Peyer's patch (tissue), 4 donors: Measurements from ENCODE around the gene PRSS21. TPM values are rescaled to one million over a fixed set of nuclear protein-coding genes. Genes with fewer than 3 reads are reported as not detected.
A peak's percentile ranks its signal among the peaks of the same experiment; 100 is the strongest.

Experiments used
- DNase-seq, 3 donors: peaks; one replicate each; pipeline ENCODE4 v3.0.0-alpha.2; 2017 to 2019
- H3K27ac ChIP-seq, 4 donors: fragments of 200-600 bp; sonication (generic); one replicate each; pipeline ENCODE4 v1.5.1; 2016 to 2019
- H3K27me3 ChIP-seq, 2 donors: fragments of 200-600 bp; sonication (generic); one replicate each; pipeline ENCODE4 v1.5.1; 2019
- H3K36me3 ChIP-seq, 3 donors: fragments of 200-600 bp; sonication (generic); one replicate each; pipeline ENCODE4 v1.5.1; 2016 to 2019
- H3K4me1 ChIP-seq, 4 donors: fragments of 200-600 bp; sonication (generic); one replicate each; pipeline ENCODE4 v1.5.1; 2016 to 2019
- H3K4me3 ChIP-seq, 4 donors: fragments of 200-600 bp; sonication (generic); 1 replicate in 3 of 4; 2 replicates in 1 of 4; pipeline ENCODE4 v1.5.1; 2016 to 2019; ENCODE audit warnings: mild to moderate bottlenecking in 1 of 4
- H3K9me3 ChIP-seq, 4 donors: fragments of 200-600 bp; sonication (generic); one replicate each; pipeline ENCODE4 v1.5.1; 2016 to 2019; ENCODE audit warnings: mild to moderate bottlenecking in 1 of 4
- POLR2A ChIP-seq, 2 donors: fragments of 450-650 bp; IDR thresholded peaks; one replicate each; pipeline ENCODE4 v1.5.1; 2017; ENCODE audit warnings: antibody characterized with exemption in 2 of 2, mild to moderate bottlenecking in 2 of 2, moderate library complexity in 2 of 2
- total RNA-seq, 4 donors: library from RNA; depleted of rRNA; stranded (reverse); fragments of >200 nt; gene quantifications; one replicate each; pipeline ENCODE4 v1.1.0, GENCODE V29; 2016
- TF ChIP-seq, protein P1 (sequence below), 6 experiments: fragments of 450-650 bp in 4 of 6; fragments of 200-600 bp in 2 of 6; sonication (generic) in 1 of 6; IDR thresholded peaks; one replicate each; pipeline ENCODE4 v1.5.1; 2017 to 2019; ENCODE audit warnings: antibody characterized with exemption in 6 of 6, mild to moderate bottlenecking in 3 of 6, moderate library complexity in 1 of 6

The PRSS21 gene
- total RNA-seq, 4 donors from 2014 or later: 0.88 TPM; not detected in 3

DNA sequence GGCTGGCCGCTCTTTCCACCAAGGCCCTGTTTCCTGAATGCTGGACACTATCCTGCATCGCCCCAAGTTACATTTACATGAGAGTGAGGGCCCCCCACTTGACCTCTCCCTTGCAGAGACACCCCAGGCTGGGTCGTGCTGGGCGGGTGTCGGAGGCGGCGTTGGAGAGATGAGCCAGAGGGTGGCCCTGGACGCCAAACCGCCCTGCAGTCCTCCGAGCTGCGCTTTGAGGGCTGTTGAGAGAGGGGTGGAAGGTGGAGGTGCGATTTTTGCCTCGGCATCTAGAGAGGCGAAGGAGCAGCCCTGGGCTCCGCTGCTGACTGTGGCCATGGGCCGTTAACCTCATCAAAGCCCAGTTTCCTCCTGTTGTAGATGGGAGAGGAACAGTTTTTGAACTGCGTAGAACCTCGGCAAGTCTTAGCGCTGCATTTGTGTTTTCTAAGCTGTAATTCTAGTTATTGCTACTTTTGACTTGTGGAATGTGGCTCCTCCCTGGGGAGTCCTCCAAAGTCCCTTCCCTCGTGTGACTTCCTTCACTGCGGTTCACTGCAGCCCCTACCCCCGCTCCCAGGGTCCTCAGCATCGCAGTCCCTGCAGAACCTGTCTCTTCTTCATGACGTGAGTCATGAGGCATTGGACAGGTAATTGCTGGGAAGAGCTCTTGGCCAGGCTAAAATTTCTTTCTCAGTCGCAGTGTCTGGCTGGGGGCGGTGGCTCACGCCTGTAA lies 39.0 kb upstream of the PRSS21 start:
- Histone ChIP-seq H3K27ac (peak overlapping the region; percentile 91 to 100 (median 99)), H3K4me3 (peak overlapping the region; percentile 67 to 98 (median 89)), H3K36me3 (peaks cover 0 to 20% (median 0%) of the 10 kb centered on the region in 3 donors), H3K9me3 (no peaks in the 10 kb centered on the region), H3K27me3 (no peaks in the 10 kb centered on the region), H3K4me1 (peaks cover 0 to 22% (median 16%) of the 10 kb centered on the region in 4 donors)
- TF ChIP-seq POLR2A (IDR thresholded peaks at IDR 0.05): peak in 1 of 2 donors; percentile 9
- TF ChIP-seq, protein P1, sequence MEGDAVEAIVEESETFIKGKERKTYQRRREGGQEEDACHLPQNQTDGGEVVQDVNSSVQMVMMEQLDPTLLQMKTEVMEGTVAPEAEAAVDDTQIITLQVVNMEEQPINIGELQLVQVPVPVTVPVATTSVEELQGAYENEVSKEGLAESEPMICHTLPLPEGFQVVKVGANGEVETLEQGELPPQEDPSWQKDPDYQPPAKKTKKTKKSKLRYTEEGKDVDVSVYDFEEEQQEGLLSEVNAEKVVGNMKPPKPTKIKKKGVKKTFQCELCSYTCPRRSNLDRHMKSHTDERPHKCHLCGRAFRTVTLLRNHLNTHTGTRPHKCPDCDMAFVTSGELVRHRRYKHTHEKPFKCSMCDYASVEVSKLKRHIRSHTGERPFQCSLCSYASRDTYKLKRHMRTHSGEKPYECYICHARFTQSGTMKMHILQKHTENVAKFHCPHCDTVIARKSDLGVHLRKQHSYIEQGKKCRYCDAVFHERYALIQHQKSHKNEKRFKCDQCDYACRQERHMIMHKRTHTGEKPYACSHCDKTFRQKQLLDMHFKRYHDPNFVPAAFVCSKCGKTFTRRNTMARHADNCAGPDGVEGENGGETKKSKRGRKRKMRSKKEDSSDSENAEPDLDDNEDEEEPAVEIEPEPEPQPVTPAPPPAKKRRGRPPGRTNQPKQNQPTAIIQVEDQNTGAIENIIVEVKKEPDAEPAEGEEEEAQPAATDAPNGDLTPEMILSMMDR (IDR thresholded peaks at IDR 0.05): no peak
- DNase-seq: peak in 2 of 3 donors; percentile 38 to 69

DNA sequence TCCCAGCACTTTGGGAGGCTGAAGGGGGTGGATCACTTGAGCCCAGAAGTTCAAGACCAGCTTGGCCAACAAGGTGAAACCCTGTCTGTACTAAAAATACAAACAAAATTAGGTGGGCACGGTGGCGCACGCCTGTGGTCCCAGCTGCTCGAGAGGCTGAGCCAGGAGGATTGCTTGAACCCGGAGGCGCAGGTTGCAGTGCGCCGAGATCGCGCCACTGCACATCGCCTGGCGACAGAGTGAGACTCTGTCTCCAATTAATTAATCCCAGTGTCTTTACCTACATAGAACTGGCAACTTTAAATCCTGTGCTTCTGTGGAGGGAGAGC lies 38.4 kb upstream of the PRSS21 start:
- peak overlapping the region; percentile 91 to 100 (median 99) for H3K27ac ChIP-seq
- peaks cover 0 to 16% (median 0%) of the 10 kb centered on the region in 3 donors for H3K36me3 ChIP-seq
- DNase-seq: peak in 2 of 3 donors; percentile 19 to 46
- H3K9me3 ChIP-seq: no peaks in the 10 kb centered on the region
- H3K27me3 ChIP-seq: no peaks in the 10 kb centered on the region
- TF ChIP-seq POLR2A (IDR thresholded peaks at IDR 0.05): no peak
- TF ChIP-seq, protein P1 (IDR thresholded peaks at IDR 0.05): no peak
- H3K4me1 ChIP-seq: peaks cover 0 to 22% (median 16%) of the 10 kb centered on the region in 4 donors
- peak overlapping the region in 2 of 4 donors; percentile 67 to 80 for H3K4me3 ChIP-seq

DNA sequence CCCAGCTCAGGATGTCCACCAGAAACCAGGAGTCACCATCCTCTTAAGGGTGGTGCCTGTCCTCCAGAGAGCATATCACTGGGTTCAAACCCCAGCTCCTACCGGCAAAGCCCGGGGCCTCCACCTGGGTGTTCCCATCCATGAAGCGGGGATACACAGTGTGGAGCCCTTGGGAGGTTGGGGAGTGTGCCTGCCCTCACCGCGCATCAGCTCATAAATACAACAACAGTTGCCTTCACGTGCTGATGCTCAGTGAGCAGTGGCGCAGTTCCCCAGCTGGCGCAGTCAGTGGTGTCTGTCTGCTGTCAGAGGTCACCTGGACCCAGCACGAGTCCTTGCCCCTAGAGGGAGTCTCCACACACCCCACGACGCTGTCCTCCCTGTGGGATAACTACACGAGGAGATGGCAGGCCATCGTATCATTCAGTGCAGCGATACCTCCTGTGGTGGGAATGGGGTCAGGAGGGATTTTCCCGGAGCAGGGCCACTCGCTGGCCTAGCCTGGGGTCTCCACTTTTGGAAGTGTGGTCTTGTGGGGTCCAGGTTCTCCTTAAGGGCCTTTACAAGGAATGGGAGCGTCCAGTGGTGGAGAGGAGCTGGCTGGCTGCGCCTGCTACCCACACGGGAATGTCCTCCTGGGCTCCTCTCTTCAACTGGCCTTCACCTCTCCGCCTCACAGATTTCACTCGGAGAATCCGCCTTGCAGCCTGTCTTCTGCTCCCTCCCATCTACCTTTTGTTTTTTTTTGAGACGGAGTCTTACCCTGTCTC lies 37.7 kb upstream of the PRSS21 start:
- no peak for TF ChIP-seq POLR2A (IDR thresholded peaks at IDR 0.05)
- TF ChIP-seq, protein P1 (IDR thresholded peaks at IDR 0.05): no peak
- H3K4me3 ChIP-seq: no peak overlapping the region
- DNase-seq: peak in 2 of 3 donors; percentile 38 to 46
- peaks cover 0 to 22% (median 16%) of the 10 kb centered on the region in 4 donors for H3K4me1 ChIP-seq
- H3K27ac ChIP-seq: no peak overlapping the region
- H3K27me3 ChIP-seq: no peaks in the 10 kb centered on the region
- peaks cover 0 to 10% (median 0%) of the 10 kb centered on the region in 3 donors for H3K36me3 ChIP-seq
- no peaks in the 10 kb centered on the region for H3K9me3 ChIP-seq

DNA sequence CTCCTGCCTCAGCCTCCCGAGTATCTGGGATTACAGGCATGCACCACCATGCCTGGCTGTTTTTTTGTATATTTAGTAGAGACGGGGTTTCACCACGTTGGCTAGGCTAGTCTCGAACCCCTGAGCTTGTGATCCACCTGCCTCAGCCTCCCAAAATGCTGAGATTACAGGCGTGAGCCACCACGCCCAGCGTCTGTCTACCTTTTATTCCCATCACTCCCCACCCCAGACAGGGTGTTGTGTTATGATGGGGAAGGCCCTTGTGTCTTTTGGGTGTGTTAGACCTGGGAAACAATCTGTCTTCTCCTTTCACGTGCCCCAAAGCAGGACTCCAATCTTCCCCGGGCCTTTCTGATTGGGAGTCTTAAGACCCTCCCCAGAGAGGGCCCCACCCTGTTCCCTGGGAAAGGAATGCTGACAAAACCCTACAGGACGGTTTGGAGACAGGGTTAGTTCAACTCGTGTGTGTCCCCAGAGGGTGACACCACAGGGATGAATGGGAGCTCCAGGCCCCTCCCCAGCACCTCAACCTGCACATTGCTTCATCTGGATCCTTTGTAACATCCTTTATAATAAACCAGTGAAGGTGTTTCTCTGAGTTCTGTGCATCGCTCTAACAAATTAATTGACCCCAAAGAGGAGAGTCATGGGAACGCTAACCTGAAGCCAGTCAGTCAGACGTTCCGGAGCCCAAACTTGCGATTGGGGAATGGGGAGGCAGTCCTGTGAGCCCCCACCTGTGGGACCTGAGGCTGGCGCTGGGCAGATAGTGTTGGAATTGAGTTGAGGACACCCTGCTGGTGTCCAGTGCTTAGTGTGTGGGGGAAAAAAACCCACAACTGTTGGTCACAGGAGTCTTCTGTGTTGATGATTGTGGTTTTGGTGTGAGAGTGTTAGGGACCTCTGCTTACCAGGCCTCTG lies 36.8 kb upstream of the PRSS21 start:
- Histone ChIP-seq H3K27ac (no peak overlapping the region), H3K4me3 (no peak overlapping the region), H3K36me3 (peaks cover 0 to under 1% (median 0%) of the 10 kb centered on the region in 3 donors), H3K4me1 (peaks cover 0 to 25% (median 19%) of the 10 kb centered on the region in 4 donors), H3K9me3 (no peaks in the 10 kb centered on the region), H3K27me3 (no peaks in the 10 kb centered on the region)
- no peak for TF ChIP-seq POLR2A (IDR thresholded peaks at IDR 0.05)
- TF ChIP-seq, protein P1 (IDR thresholded peaks at IDR 0.05): no peak
- peak in 2 of 3 donors; percentile 25 to 38 for DNase-seq
